ENCODE measurements around the gene SHC3.

The SHC3 gene

GRCh38 chr9:89160806-89161205, 17.8 kb downstream of the SHC3 start:
- WGBS (ENCODE audit: extremely low coverage, insufficient coverage, insufficient read length) = no CpG with 5 or more reads among the region's 5 CpGs
- H3K36me3 ChIP-seq (ENCODE audit: control insufficient read depth in 1 of 2, insufficient read depth in 2 of 2, low read length in 2 of 2) = no peaks in the 10 kb centered on the region
- no peak for DNase-seq

DNA sequence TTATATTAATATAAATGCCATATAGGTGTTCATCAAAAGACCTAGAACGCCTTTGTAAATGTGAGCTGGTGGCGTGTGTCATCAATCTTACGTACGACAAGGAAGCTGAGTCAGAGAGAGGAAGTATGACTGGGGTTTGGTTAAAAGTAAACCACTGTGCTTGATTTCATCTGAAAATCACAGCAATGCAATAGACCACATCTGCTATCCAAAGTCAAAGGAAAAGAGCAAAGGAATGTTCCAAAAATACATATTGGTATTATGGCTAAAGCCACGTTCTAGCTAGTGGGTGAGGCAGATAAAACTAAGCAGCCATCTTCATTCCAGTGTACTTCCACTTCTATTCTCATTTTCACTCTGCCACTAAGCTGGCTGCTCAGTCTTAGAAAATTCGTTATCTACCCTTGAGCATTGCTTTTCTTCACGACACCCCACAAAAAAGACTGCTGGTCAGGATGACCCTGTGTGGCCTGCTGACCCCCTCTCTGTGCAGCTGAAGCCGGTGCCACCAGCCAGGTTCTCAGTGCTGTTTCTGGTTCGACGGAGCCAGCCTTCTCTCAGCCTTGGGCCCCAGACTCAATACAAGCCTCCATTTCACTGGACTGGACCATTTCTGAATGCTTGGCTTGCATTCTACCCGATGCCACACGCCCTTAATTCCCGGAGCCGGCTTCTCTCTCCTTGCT, 23.8 kb downstream of the SHC3 start:
- Histone ChIP-seq H2BK12ac (ENCODE audit: low read length) (no peak overlapping the region), H3K79me2 (ENCODE audit: control insufficient read depth, insufficient read depth, low read length, poor library complexity) (no peaks in the 10 kb centered on the region), H2AFZ (ENCODE audit: insufficient read depth, low read length, poor library complexity) (no peak overlapping the region), H2AK5ac (ENCODE audit: low read length) (no peak overlapping the region), H3K36me3 (ENCODE audit: control insufficient read depth in 1 of 2, insufficient read depth in 2 of 2, low read length in 2 of 2) (no peaks in the 10 kb centered on the region), H3K9ac (ENCODE audit: low read length) (no peak overlapping the region), H3K14ac (ENCODE audit: low read length) (no peak overlapping the region), H3K4me3 (ENCODE audit: low read depth, low read length) (no peak overlapping the region), H2BK120ac (ENCODE audit: insufficient read depth, low read length, poor library complexity) (no peak overlapping the region), H3K4me2 (ENCODE audit: low read length) (no peak overlapping the region), H3K27ac (ENCODE audit: low read depth, low read length) (no peak overlapping the region), H4K91ac (ENCODE audit: low read depth, low read length) (no peak overlapping the region), H2BK5ac (ENCODE audit: low read depth, low read length, poor library complexity) (no peak overlapping the region), H4K12ac (ENCODE audit: low read depth, low read length) (no peak overlapping the region), H3K4ac (ENCODE audit: low read depth, low read length) (no peak overlapping the region), H3K79me1 (ENCODE audit: low read length) (no peaks in the 10 kb centered on the region), H3K9me3 (ENCODE audit: insufficient read depth, low read depth, low read length) (no peaks in the 10 kb centered on the region), H3K4me1 (ENCODE audit: control insufficient read depth in 1 of 2, insufficient read depth in 2 of 2, low read length in 2 of 2) (no peaks in the 10 kb centered on the region), H3K23ac (ENCODE audit: low read length) (no peak overlapping the region), H3K27me3 (ENCODE audit: insufficient read depth, low read length) (no peaks in the 10 kb centered on the region), H4K8ac (ENCODE audit: low read depth, low read length) (no peak overlapping the region), H3K18ac (ENCODE audit: low read length) (no peak overlapping the region)
- DNase-seq = peak; percentile 2 to 33
- WGBS (ENCODE audit: extremely low coverage, insufficient coverage, insufficient read length) = no CpG with 5 or more reads among the region's 14 CpGs

More at GRCh38 chr9:89160806-89161205, 17.8 kb downstream of the SHC3 start:
- H3K9ac ChIP-seq (ENCODE audit: low read length) = no peak overlapping the region
- no peak overlapping the region for H3K4ac ChIP-seq (ENCODE audit: low read depth, low read length)
- H3K4me2 ChIP-seq (ENCODE audit: low read length) = no peak overlapping the region
- no peak overlapping the region for H2AFZ ChIP-seq (ENCODE audit: insufficient read depth, low read length, poor library complexity)
- H3K4me1 ChIP-seq (ENCODE audit: control insufficient read depth in 1 of 2, insufficient read depth in 2 of 2, low read length in 2 of 2) = no peaks in the 10 kb centered on the region
- no peak overlapping the region for H4K91ac ChIP-seq (ENCODE audit: low read depth, low read length)
- H4K12ac ChIP-seq (ENCODE audit: low read depth, low read length) = no peak overlapping the region
- no peaks in the 10 kb centered on the region for H3K79me1 ChIP-seq (ENCODE audit: low read length)
- no peak overlapping the region for H3K14ac ChIP-seq (ENCODE audit: low read length)
- no peaks in the 10 kb centered on the region for H3K79me2 ChIP-seq (ENCODE audit: control insufficient read depth, insufficient read depth, low read length, poor library complexity)
- no peak overlapping the region for H3K18ac ChIP-seq (ENCODE audit: low read length)
- H2BK12ac ChIP-seq (ENCODE audit: low read length) = no peak overlapping the region
- no peak overlapping the region for H2AK5ac ChIP-seq (ENCODE audit: low read length)
- H3K4me3 ChIP-seq (ENCODE audit: low read depth, low read length) = no peak overlapping the region
- H3K9me3 ChIP-seq (ENCODE audit: insufficient read depth, low read depth, low read length) = no peaks in the 10 kb centered on the region
- H3K23ac ChIP-seq (ENCODE audit: low read length) = no peak overlapping the region
- no peak overlapping the region for H2BK5ac ChIP-seq (ENCODE audit: low read depth, low read length, poor library complexity)
- no peak overlapping the region for H2BK120ac ChIP-seq (ENCODE audit: insufficient read depth, low read length, poor library complexity)
- H3K27me3 ChIP-seq (ENCODE audit: insufficient read depth, low read length) = no peaks in the 10 kb centered on the region
- no peak overlapping the region for H3K27ac ChIP-seq (ENCODE audit: low read depth, low read length)
- H4K8ac ChIP-seq (ENCODE audit: low read depth, low read length) = no peak overlapping the region

DNA sequence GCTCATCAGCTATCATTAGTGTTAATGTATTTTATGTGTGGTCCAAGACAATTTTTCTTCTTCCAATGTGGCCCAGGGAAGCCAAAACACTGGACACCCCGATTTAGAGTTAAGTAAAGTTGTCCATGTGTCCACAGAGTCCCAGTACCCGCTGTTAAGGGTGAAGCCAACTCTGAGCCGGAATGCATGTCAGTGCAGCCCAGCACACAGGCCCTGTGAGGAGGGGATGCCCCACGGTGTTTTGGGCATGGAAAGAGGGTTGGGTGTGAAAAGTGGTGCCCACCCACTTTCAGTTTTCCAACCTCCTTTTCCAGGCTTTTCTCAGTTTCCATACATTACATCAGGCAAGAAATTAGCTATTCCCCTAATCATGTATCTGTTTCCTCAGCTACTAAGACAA, 24.4 kb downstream of the SHC3 start:
- no peak overlapping the region for H3K4me2 ChIP-seq (ENCODE audit: low read length)
- peak overlapping the region; percentile 13 for H3K9ac ChIP-seq (ENCODE audit: low read length)
- H3K23ac ChIP-seq (ENCODE audit: low read length) = no peak overlapping the region
- no peaks in the 10 kb centered on the region for H3K4me1 ChIP-seq (ENCODE audit: control insufficient read depth in 1 of 2, insufficient read depth in 2 of 2, low read length in 2 of 2)
- no CpG with 5 or more reads among the region's 4 CpGs for WGBS (ENCODE audit: extremely low coverage, insufficient coverage, insufficient read length)
- no peak overlapping the region for H2BK12ac ChIP-seq (ENCODE audit: low read length)
- no peak overlapping the region for H2BK120ac ChIP-seq (ENCODE audit: insufficient read depth, low read length, poor library complexity)
- no peak overlapping the region for H3K4ac ChIP-seq (ENCODE audit: low read depth, low read length)
- no peak overlapping the region for H3K14ac ChIP-seq (ENCODE audit: low read length)
- no peak overlapping the region for H2BK5ac ChIP-seq (ENCODE audit: low read depth, low read length, poor library complexity)
- H3K4me3 ChIP-seq (ENCODE audit: low read depth, low read length) = no peak overlapping the region
- no peak overlapping the region for H2AFZ ChIP-seq (ENCODE audit: insufficient read depth, low read length, poor library complexity)
- no peak overlapping the region for H2AK5ac ChIP-seq (ENCODE audit: low read length)
- H4K8ac ChIP-seq (ENCODE audit: low read depth, low read length) = no peak overlapping the region
- no peaks in the 10 kb centered on the region for H3K36me3 ChIP-seq (ENCODE audit: control insufficient read depth in 1 of 2, insufficient read depth in 2 of 2, low read length in 2 of 2)
- no peak overlapping the region for H3K27ac ChIP-seq (ENCODE audit: low read depth, low read length)
- H3K27me3 ChIP-seq (ENCODE audit: insufficient read depth, low read length) = no peaks in the 10 kb centered on the region
- H3K9me3 ChIP-seq (ENCODE audit: insufficient read depth, low read depth, low read length) = no peaks in the 10 kb centered on the region
- DNase-seq = no peak
- H4K12ac ChIP-seq (ENCODE audit: low read depth, low read length) = no peak overlapping the region
- no peaks in the 10 kb centered on the region for H3K79me2 ChIP-seq (ENCODE audit: control insufficient read depth, insufficient read depth, low read length, poor library complexity)
- no peak overlapping the region for H4K91ac ChIP-seq (ENCODE audit: low read depth, low read length)
- H3K18ac ChIP-seq (ENCODE audit: low read length) = no peak overlapping the region
- H3K79me1 ChIP-seq (ENCODE audit: low read length) = no peaks in the 10 kb centered on the region

DNA sequence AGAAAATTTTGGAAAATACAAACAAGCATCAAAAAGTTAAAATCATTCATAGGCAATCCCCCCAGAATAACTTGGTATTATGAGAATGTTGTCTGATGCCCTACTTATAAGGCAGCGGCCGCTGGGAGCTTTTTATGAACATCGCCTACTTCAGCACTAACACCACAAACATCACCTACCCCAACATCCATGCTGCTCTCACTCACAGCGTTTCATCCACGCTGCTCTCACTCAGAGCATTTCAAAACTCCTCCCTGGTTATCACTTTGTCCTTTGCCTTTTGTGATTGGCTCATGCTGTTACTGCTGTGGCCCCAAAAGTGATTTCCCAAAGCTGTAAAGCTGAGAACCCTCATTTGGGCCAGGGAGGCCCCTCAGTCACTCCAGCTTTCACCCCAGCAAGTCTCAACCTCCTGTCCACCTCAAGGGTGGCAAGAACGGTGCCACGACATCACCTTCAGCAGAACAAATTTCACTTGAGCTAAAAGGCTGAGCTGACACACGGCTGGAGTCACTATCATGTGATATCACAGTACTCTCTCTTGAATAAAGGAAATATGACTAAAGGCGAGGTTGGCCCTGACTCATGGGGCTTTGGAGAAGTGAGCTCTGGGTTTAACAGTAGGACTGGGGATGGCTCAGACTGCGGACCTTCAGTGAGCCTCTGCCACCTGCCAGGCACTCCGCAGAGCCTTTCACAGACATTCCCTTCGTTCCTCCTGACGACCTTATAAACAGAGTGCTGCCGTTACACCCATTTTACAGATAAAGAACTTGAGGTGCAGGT, 25.2 kb downstream of the SHC3 start:
- Histone ChIP-seq H3K79me2 (ENCODE audit: control insufficient read depth, insufficient read depth, low read length, poor library complexity) (no peaks in the 10 kb centered on the region), H3K4me1 (ENCODE audit: control insufficient read depth in 1 of 2, insufficient read depth in 2 of 2, low read length in 2 of 2) (no peaks in the 10 kb centered on the region), H2BK12ac (ENCODE audit: low read length) (no peak overlapping the region), H3K23ac (ENCODE audit: low read length) (no peak overlapping the region), H3K4ac (ENCODE audit: low read depth, low read length) (no peak overlapping the region), H3K27me3 (ENCODE audit: insufficient read depth, low read length) (no peaks in the 10 kb centered on the region), H3K9ac (ENCODE audit: low read length) (no peak overlapping the region), H3K4me2 (ENCODE audit: low read length) (no peak overlapping the region), H3K9me3 (ENCODE audit: insufficient read depth, low read depth, low read length) (no peaks in the 10 kb centered on the region), H2BK5ac (ENCODE audit: low read depth, low read length, poor library complexity) (no peak overlapping the region), H3K36me3 (ENCODE audit: control insufficient read depth in 1 of 2, insufficient read depth in 2 of 2, low read length in 2 of 2) (no peaks in the 10 kb centered on the region), H4K91ac (ENCODE audit: low read depth, low read length) (no peak overlapping the region), H4K12ac (ENCODE audit: low read depth, low read length) (no peak overlapping the region), H2AK5ac (ENCODE audit: low read length) (no peak overlapping the region), H3K79me1 (ENCODE audit: low read length) (no peaks in the 10 kb centered on the region), H3K27ac (ENCODE audit: low read depth, low read length) (no peak overlapping the region), H3K18ac (ENCODE audit: low read length) (no peak overlapping the region), H3K14ac (ENCODE audit: low read length) (no peak overlapping the region), H3K4me3 (ENCODE audit: low read depth, low read length) (no peak overlapping the region), H4K8ac (ENCODE audit: low read depth, low read length) (no peak overlapping the region), H2AFZ (ENCODE audit: insufficient read depth, low read length, poor library complexity) (no peak overlapping the region), H2BK120ac (ENCODE audit: insufficient read depth, low read length, poor library complexity) (no peak overlapping the region)
- no CpG with 5 or more reads among the region's 14 CpGs for WGBS (ENCODE audit: extremely low coverage, insufficient coverage, insufficient read length)
- DNase-seq = peak; percentile 30 to 33

Data from trophoblast cell (in vitro differentiated cells and primary cell).